Smooth muscle cell (in vitro differentiated cells): ENCODE data around the gene CDC25B. TPM values are rescaled to one million over a fixed set of nuclear protein-coding genes. Genes with fewer than 3 reads are reported as not detected.

ENCODE experiments used
- DNase-seq: peaks from one replicate; lab custom pipeline; 2025; ENCODE audit not compliant: unreplicated experiment; lab: John Stamatoyannopoulos, UW
- H2AFZ ChIP-seq: fragments of 200-600 bp; sonication (generic); 2 replicates; pipeline ENCODE4 v1.6.0; 2016; ENCODE audit warnings: antibody characterized with exemption, low read depth, mild to moderate bottlenecking
- H3F3A ChIP-seq: fragments of 200-600 bp; sonication (generic); 2 replicates; pipeline ENCODE4 v1.6.0; 2017; ENCODE audit warnings: antibody characterized with exemption, low read depth
- H3K27ac ChIP-seq: fragments of 200-600 bp; sonication (generic); 2 replicates; pipeline ENCODE4 v1.5.1; 2016; ENCODE audit warnings: low read depth, mild to moderate bottlenecking
- H3K27me3 ChIP-seq: fragments of 200-600 bp; sonication (generic); 2 replicates; pipeline ENCODE4 v1.6.1; 2016; ENCODE audit warnings: low read depth, mild to moderate bottlenecking
- H3K36me3 ChIP-seq: fragments of 200-600 bp; sonication (generic); 2 replicates; pipeline ENCODE4 v1.5.1; 2016; ENCODE audit warnings: low read depth
- H3K4me1 ChIP-seq: fragments of 200-600 bp; sonication (generic); 2 replicates; pipeline ENCODE4 v1.5.1; 2016; ENCODE audit warnings: low read depth
- H3K4me2 ChIP-seq: fragments of 200-600 bp; sonication (generic); 2 replicates; pipeline ENCODE4 v1.6.0; 2016; ENCODE audit warnings: mild to moderate bottlenecking
- H3K4me3 ChIP-seq: fragments of 200-600 bp; sonication (generic); 2 replicates; pipeline ENCODE4 v1.5.1; 2016; ENCODE audit warnings: mild to moderate bottlenecking
- H3K79me2 ChIP-seq: fragments of 200-600 bp; sonication (generic); 2 replicates; pipeline ENCODE4 v1.6.0; 2016; ENCODE audit warnings: low read depth, mild to moderate bottlenecking
- H3K9ac ChIP-seq: fragments of 200-600 bp; sonication (generic); 2 replicates; pipeline ENCODE4 v1.6.0; 2016; ENCODE audit warnings: low read depth
- H3K9me3 ChIP-seq: fragments of 200-600 bp; sonication (generic); replicated peaks from 2 replicates; pipeline ENCODE4 v1.5.1; 2016; ENCODE audit warnings: low read depth
- H4K20me1 ChIP-seq: fragments of 200-600 bp; sonication (generic); 2 replicates; pipeline ENCODE4 v1.6.0; 2016; ENCODE audit warnings: low read depth
- WGBS: methylation state at CpG from one replicate; pipeline ENCODE4 v1.1.7; 2016; ENCODE audit warnings: low lambda C conversion rate; 5-methylcytosine and 5-hydroxymethylcytosine counted together
- polyA plus RNA-seq: library from polyadenylated mRNA; unstranded; fragments of >200 nt; fragmentation: Nextera tagmentation; extraction: Ambion mirVana; gene quantifications from 2 replicates; pipeline ENCODE4 v1.2.1, GENCODE V29; 2016
- total RNA-seq: library from RNA; depleted of rRNA; stranded (reverse); fragments of >200 nt; gene quantifications from 2 replicates; pipeline ENCODE4 v1.2.3, GENCODE V29; 2014
- TF ChIP-seq, protein P1 (sequence below): fragments of 200-600 bp; sonication (generic); IDR thresholded peaks from 2 replicates; pipeline ENCODE4 v1.5.1; 2017; ENCODE audit warnings: borderline replicate concordance, mild to moderate bottlenecking, antibody characterized with exemption; ENCODE audit not compliant: insufficient read depth, poor library complexity, severe bottlenecking

The CDC25B gene
- total and polyA plus RNA-seq, 2 experiments from 2014 or later = 14.7 to 14.8 TPM

DNA sequence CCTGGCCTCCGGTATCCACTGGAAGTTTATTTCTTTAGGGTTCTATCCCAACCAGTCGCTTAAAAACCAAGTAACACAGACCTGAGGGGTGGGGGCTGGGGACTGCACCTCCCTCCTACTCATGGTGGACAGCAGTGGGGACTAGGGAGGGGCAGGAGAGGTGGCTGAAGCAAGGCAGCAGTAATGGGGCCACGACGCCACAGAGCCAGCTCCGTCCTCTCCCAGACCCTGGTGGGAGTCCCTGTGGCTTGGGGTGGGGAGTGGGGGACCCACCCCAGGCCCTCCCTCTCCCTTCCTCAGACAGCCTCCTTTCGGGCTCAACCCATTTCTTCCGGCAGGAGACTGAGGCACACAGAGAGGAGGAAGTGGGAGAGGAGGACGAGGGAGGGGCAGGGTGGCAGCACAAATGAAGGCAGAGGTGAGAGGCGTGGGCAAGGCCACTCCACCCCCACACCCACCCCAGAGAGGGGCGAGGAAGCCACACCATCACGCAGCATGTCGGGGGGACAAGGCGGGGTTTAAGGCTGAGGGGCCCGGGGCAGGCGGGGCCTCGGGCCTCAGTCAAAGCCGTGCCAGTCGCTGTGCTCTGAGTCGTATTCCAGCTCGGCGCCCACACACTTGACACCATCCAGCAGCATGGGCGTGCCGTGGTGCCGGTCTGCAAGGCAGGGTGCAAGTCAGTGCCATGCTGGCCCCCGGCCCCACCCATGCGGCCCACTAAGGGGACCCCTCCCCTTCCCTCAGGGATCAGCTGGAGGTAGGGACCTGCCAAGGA, 42.4 kb upstream of the CDC25B start:
- no peak for DNase-seq
- 92% methylated on average over 8 of the region's 26 CpGs for WGBS
- H3K27ac ChIP-seq = no peak overlapping the region

DNA sequence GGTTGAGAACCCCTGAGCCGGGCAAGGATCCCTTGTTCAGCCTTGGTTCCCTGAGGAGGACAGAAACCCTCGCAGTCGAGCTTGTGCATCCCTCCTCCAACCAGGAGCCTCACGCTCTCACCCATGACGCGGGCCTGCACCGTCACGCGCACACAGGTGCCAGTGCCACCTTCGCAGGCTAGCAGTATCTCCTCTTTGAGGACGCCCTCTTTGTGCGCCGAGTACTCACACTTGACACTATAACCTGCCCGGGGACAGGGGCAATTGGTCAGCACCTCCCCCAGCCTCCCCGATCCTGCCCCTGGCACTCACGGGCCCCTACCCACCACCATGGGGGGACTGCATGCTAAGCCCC, 41.9 kb upstream of the CDC25B start:
- DNase-seq = no peak
- Histone ChIP-seq H4K20me1 (peaks cover 7% of the 10 kb centered on the region), H3K4me3 (no peak overlapping the region), H2AFZ (no peak overlapping the region), H3K9ac (no peak overlapping the region), H3K4me1 (peaks cover 5% of the 10 kb centered on the region), H3K36me3 (no peaks in the 10 kb centered on the region), H3K79me2 (no peaks in the 10 kb centered on the region), H3F3A (peaks cover 2% of the 10 kb centered on the region), H3K27me3 (peaks cover 28% of the 10 kb centered on the region), H3K27ac (no peak overlapping the region), H3K9me3 (no peaks in the 10 kb centered on the region), H3K4me2 (no peak overlapping the region)
- WGBS = over 99% methylated on average over 15 of the region's 16 CpGs
- TF ChIP-seq, protein P1, sequence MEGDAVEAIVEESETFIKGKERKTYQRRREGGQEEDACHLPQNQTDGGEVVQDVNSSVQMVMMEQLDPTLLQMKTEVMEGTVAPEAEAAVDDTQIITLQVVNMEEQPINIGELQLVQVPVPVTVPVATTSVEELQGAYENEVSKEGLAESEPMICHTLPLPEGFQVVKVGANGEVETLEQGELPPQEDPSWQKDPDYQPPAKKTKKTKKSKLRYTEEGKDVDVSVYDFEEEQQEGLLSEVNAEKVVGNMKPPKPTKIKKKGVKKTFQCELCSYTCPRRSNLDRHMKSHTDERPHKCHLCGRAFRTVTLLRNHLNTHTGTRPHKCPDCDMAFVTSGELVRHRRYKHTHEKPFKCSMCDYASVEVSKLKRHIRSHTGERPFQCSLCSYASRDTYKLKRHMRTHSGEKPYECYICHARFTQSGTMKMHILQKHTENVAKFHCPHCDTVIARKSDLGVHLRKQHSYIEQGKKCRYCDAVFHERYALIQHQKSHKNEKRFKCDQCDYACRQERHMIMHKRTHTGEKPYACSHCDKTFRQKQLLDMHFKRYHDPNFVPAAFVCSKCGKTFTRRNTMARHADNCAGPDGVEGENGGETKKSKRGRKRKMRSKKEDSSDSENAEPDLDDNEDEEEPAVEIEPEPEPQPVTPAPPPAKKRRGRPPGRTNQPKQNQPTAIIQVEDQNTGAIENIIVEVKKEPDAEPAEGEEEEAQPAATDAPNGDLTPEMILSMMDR = no peak

More for the DNA sequence above, 42.4 kb upstream of the CDC25B start:
- Histone ChIP-seq H2AFZ (no peak overlapping the region), H4K20me1 (peaks cover 7% of the 10 kb centered on the region), H3K27me3 (peaks cover 33% of the 10 kb centered on the region), H3K4me1 (peaks cover 5% of the 10 kb centered on the region), H3K9me3 (no peaks in the 10 kb centered on the region), H3K9ac (no peak overlapping the region), H3K79me2 (no peaks in the 10 kb centered on the region), H3F3A (peaks cover 2% of the 10 kb centered on the region), H3K4me2 (no peak overlapping the region), H3K4me3 (no peak overlapping the region), H3K36me3 (no peaks in the 10 kb centered on the region)
- TF ChIP-seq, protein P1 = no peak

DNA sequence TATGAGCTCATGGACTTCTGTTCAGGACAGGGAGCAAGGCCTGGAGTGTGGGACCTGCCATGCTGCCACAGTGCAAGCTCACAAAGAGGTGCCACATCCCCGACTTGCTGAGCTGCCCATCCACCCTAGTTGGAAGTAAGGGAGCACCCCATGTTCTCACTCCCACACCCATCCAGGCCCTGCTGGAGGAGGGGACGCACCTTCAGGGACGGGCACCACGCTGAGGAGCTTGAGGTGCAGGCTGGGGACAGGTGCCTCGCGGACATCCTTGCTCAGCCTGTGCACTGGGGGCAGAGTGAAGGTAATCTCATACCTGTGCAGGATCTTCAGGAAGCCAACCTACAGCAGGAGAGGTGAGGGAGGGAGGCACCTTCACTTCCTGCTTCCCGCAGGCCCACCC, 40.8 kb upstream of the CDC25B start:
- H3K4me2 ChIP-seq = no peak overlapping the region
- H3K9me3 ChIP-seq = no peaks in the 10 kb centered on the region
- no peak for DNase-seq
- H4K20me1 ChIP-seq = peaks cover 7% of the 10 kb centered on the region
- peaks cover 17% of the 10 kb centered on the region for H3K27me3 ChIP-seq
- peaks cover 6% of the 10 kb centered on the region for H3K4me1 ChIP-seq
- no peak overlapping the region for H3K4me3 ChIP-seq
- H2AFZ ChIP-seq = no peak overlapping the region
- TF ChIP-seq, protein P1 = no peak
- no peak overlapping the region for H3K27ac ChIP-seq
- no peaks in the 10 kb centered on the region for H3K36me3 ChIP-seq
- 99% methylated on average over 6 of the region's 7 CpGs for WGBS
- no peak overlapping the region for H3K9ac ChIP-seq
- peaks cover 2% of the 10 kb centered on the region for H3F3A ChIP-seq
- no peaks in the 10 kb centered on the region for H3K79me2 ChIP-seq
